Left kidney (tissue), 2 donors: ENCODE data around the gene EGLN3. TPM values are rescaled to one million over a fixed set of nuclear protein-coding genes. Genes with fewer than 3 reads are reported as not detected.
"Not testable (repeated sequence)": the region's sequence is repeated elsewhere in the genome, so short reads cannot be mapped to it uniquely, and the experiment has no call there.

ENCODE experiments used
- DNase-seq: peaks from one replicate; pipeline ENCODE4 v3.0.0-alpha.2; 2013
- polyA plus RNA-seq: library from polyadenylated mRNA; unstranded; fragments of 120-200 nt; gene quantifications from one replicate; pipeline ENCODE4 v1.2.1, GENCODE V29; 2013; ENCODE audit not compliant: insufficient read length

The EGLN3 gene
- polyA plus RNA-seq, 1 donor, result 19.8 TPM

DNA sequence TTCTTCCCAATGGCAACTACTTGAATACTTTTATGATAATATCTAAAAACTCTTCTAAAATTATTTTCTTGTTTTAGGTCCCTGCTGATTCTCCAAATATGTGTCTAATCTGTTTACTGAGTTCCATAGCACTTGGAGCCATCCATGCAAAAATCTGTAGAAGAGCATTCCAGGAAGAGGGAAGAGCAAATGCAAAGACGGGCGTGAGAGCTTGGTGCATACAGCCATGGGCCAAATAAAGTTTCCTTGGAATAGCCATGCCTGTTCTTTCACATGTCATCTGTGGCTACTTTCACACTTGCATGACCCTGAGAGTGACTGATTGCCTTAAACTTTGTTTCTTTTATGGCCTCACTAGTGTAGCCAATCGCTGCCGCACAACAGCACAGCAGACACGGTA, 13.0 kb upstream of the EGLN3 start:
- no peak for DNase-seq

DNA sequence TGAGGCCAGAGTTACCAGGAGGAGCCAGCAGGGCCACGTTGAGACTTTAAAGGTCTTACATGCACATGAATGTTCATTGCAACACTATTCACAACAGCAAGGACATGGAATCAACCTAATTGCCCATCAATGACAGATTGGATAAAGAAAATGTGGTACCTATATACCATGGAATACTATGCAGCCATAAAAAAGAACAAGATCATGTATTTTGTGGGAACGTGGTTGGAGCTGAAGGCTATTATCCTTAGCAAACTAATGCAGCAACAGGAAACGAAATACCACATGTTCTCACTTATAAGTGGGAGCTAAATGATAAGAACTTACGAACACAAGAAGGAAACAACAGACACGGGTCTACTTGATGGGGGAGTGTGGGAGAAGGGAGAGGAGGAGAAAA, 11.6 kb upstream of the EGLN3 start:
- DNase-seq, result not testable (repeated sequence)

DNA sequence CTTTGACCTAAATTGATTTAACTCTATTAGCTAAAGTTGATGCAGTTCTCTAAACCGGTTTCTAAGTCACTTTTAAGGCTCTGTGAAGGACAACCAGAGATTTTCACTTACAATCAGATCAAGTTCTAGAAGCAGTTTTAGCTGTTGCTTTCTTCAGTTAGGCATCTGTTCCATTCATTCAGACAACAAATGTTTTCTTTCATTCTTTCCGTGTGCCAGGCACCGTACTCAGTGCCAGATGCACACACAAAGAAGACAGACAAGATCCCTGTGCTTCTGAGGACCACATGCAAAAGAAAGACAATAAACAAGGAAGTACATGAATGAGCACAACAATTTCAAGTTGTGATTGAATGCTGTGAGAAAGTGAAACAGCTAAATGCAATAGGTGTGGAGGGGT, 11.1 kb upstream of the EGLN3 start:
- no peak for DNase-seq

DNA sequence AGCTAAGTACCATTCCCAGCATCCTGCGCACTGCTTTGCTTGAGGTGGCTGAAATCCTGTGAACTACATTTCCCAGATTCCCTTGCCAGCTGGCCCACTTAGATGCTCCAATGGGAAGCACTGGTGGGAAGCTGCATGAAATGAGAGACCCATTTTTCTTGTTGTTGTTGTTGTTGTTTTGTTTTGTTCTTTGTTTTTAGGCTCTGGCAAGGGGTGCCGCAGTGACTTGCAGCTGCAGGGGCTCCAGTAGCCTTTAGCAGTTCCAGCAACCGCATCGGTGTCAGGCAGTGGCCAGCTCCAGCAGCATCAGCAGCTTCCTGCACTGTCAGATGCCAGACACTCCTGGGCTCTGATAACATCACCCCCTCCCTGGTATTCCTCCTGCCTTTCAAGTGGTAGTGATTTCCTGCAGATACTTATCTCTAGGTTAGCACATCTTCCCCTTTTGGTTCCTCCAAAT, 8.8 kb upstream of the EGLN3 start:
- no peak for DNase-seq

DNA sequence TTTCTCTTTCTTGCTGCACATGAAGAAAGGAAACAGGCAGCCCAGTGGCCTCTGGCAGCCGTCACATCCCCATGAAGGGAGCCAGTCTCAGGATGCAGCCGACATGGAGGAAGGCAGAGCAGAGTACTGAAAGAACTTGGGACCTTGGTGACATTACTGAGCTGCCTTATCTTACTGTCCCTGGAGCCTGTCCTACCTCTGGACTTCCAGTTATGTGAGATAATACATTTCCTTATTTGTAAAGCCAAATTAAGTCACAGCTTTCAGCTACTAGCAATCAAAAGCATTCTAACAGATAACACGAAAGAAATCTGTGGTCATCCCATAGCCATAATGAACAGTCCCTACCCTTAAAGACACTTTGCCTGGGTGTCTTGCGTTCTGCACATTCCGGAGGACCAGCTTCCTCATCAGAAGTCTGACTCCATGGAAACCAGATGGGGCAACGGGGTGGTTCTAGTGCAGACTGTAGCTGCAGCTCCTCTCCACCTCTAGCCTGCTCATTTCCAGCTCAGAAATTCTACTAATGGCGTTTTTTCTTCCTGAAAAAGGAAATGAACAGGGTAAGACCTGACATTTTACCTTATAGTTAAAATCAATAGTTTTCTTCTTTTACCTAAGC, 7.8 kb upstream of the EGLN3 start:
- no peak for DNase-seq

DNA sequence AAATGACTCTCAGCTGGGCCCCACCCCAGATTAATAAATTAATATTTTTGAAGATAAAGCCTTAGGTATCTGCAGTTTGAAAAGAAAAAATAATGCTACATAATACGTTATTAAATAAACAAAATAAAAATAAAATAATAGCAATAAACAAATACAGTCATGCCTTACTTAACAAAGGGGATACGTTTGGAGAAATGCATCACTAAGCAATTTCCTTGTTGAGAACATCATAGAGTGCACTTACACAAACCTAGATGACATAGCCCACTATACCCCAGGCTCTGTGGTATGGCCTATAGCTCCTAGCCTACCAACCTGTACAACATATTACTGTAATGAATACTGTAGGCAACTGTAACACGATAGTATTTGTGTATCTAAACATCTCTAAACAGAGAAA, 7.1 kb upstream of the EGLN3 start:
- no peak for DNase-seq

DNA sequence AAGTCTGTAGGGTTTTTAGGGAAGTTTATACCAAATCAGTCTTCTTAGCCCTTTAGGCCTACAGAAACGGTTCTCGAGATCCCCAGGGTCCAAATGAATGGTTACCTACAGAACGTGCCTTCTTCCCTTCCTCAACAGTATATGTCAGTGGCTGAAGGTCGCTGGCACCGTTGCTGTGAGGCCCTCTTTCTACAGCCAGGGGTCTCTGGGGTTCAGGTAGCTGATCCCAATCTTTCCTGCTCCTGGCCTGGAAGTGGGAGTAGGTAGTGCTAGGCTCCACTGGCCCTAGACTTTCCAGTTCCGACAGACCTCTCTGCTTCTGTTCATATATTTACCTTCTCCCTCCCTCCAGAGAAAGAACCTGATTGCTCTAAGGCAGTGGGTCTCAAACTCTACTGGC, 6.4 kb upstream of the EGLN3 start:
- no peak for DNase-seq

DNA sequence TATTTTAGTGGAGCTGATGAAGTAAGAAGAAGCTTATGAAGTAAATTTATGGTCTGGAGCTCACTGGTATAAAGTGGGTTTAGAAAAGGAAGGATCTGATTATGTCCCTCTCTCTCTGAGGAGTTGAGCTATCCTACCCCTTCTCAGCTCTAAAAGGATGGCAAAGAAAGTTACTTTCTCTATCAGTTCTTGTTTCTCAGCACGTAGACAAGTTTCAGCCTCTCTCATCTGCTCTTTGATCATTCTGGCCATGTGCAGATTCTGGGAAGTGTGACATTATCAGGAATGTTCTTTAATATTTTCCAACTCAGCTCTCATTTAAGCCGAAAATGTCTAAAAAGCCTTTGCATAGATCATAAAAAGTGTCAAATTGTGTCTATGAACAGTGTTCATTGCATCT, 5.8 kb upstream of the EGLN3 start:
- DNase-seq, result no peak

DNA sequence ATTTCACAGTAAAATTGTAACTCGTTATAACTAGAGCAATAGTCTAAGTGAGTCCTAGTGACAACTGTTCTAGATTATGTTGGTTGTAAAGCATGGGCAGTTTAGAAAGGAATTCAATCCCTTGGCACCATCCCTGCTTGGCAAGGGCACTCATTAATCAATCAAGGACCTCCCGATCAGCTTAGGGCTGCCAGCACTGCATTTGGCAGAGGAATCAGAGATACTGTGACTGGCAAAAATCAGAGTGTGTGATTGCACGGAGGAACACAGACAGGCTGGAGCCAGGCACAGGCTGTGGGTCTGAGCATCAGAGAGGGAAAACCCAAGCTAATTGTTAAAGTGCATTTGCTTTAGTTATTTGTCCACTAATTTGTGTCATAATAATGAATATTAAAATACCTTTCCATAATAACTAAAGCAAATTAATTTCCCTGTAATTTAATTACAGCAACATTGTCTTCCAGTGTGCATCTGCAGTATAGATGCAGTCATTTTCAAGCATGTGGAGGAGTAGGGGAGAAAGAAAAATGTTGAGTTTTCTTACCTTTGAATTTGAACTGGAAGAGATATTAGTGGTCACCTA, 3.2 kb upstream of the EGLN3 start:
- no peak for DNase-seq

DNA sequence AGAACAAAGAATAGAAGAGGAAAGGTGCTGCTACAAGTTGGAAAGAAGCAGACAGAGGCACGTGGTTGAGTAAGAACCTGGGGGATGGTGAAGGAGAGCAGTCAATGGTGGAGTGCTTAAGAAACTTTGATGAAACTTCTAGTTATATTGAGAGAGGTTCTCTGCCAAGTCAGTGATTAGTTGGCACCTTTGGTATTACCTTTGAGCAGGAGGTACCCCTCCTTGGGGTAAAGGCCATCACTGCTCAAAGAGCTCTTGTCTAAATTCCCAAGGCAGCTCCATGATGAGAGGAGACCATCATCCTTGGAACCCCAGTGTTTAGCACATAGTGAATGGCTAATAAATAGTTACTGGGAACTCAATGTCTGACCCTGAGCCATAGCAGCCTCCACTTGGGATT, 1.7 kb upstream of the EGLN3 start:
- DNase-seq, result no peak

DNA sequence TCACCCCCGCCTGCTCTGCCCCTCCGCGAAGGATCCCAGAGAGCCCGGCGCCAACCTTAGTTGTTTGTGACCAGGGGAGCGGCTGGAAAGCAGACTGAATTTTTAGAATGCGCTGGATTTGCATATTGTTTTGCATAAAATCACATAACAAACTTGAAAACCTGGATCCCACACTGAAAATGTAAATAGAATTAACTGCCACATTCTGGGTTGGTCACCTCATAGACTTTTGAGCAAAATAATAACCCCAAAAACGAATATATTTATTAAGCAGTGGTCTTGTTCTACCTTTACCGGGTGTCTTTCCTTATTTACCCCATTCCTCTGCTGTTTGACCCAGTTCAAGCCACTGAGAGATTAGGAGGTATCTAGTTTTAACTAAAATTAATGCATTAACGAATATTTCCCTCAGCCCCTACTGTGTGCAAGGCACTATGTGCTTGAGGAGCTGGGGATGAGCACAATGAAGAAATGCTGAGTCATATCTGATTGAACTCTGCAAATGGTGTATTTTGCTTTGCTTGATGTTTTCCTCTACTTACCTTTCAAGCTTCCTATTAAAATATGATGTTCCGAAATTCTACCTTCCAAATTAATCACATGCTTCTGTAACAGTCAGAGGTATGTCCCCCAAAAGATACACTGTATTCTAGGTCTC, 438 bp upstream of the EGLN3 start:
- no peak for DNase-seq

DNA sequence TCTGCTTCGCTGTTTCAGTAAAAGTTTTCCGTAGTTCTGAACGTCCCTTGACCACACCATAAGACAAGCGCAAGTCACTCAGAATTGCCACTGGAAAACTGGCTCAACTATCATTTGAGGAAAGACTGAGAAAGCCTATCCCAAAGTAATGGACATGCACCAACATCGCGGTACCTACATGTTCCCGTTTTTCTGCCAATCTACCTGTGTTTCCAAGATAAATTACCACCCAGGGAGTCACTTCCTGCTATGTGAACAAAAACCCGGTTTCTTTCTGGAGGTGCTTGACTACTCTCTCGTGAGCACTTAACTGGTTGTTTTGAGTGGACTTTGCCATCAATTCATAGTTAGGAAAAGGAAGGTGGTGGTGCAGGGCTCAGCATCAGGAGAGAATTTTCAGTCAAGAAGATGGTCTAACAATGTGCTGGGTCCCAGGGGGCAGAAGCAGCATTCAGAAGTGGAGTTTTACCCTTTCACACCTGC, 1.4 kb downstream of the EGLN3 start:
- no peak for DNase-seq

DNA sequence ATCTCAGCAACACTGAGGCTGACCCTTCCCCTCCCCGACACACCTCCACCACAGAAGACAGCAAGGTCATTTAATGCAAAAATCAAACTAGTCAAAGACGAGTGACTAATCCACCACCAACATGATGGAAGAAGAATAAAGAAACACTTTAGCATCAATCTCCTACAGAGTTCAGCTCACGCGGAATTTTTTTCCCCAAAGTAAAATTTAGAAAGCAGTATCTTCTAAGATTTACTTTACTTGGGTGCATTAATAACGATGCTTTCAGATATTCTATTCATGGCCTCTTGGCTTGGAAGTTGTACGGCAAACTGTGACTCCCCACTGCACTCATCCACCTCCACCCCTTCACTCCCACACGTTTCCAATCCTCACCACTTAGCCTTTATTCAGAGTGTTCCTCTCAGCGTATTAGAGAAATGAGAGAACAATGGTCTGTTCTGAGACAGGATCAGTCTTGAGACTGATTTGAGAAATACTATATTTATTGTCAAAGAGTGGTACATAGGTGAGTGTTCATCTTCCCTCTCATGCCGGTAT, 1.9 kb downstream of the EGLN3 start:
- DNase-seq, result no peak

DNA sequence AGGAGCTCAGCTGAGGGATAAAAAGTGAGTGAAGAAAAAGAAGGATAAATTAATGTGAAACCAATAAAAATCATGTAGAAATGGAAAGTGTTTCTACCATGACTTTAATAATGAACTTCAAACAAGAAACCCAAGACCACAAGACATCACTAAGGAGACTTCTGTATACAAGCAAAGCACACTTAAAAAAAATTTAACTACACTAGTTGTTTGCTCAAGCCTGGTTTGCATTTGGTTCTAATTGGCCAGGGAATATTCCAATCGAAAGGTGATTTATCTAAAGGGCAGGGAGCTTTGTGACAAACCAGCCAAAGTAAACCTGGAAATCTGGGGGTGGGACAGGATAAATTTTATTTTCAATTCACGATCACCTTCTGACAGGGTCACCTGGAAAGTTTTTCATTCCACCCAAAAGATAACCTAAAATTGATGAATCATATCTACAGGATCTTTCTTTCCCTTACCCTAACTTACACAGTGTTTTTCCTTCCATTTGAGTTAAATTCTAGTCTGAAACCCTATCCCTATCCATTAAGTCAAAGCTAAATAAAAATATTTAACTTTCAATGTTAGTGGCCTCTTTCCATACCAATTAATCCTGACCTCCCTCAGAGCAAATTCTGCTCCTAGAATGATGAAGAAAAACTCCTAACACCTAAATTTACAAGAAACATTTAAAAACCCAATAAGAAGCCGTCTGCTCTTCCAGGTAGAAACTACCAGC, 2.6 kb downstream of the EGLN3 start:
- DNase-seq, result no peak

DNA sequence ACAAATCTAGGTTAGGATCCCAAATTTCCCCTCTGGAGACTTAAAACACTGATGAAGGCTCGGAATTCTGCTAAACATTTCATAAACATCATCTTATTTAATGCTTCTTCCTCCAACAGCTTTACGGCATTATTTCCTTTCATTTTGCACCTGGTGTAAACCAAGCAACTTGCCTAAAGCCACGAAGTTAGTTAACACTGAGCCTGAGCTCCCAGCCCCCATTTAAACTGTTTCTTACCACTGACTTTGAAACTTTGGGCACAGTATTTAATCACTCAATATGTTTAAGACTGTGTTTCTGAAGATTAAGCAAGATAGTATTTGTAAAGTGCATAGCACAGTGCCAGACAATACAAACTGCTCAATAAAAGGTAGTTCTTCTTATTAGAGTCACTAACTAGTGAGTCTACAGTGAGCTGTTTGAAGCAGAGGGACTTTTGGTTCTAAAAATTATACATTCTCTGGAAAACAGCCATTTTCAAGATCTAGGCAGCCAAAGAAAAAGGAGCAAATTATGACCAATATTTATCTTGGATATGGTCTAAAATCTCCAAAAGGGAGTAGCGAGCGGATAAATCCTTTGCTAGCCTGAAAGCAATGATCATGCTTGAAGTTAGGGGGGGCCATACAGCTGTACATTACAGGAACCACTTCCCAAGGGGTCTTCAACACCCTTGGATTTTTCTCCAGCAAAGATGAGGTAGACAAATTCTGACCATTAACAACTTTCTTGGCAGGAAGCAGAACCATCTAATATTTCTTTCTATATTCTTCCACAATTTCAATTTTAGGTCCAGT, 4.0 kb downstream of the EGLN3 start:
- DNase-seq, result no peak

DNA sequence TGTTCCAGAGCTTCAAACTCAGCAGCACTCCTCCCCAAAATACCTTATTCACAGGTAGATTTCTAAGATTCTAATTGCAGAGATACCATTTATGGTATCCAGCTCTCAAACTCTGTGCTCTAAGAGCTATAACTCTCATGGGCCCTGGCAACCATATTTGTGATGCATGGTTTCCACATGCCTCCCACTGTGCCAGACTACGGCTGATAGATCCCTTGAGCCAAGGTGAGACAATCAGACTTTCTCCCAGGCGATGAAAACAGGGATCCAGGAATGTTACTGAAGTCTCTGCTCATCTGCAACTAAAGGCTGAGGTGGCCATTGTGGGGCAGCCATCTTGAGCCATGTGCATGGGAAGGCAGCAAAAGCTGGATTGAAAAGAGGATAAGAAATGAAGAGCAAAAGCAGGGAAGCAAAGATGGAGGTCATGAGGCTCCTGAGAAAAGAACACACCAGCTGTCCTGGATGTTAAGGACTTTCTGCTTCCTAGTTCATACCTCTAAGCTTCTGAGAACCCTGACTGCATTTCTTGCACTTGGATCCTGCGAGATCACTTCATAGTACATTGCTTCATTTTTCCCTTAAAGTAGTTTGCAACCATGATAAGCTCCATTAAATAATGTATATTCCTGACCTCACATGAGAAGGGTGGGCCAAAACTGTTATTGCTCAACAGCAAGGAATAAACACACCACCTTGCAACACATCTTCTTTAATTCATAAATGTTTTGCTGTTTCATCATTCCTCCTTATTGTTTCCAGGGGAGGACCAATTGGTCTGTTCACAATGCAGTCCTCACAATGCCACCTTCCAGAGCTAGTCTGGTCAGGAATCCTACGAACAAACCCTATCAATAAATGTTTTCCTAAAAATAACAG, 5.4 kb downstream of the EGLN3 start:
- DNase-seq, result no peak

DNA sequence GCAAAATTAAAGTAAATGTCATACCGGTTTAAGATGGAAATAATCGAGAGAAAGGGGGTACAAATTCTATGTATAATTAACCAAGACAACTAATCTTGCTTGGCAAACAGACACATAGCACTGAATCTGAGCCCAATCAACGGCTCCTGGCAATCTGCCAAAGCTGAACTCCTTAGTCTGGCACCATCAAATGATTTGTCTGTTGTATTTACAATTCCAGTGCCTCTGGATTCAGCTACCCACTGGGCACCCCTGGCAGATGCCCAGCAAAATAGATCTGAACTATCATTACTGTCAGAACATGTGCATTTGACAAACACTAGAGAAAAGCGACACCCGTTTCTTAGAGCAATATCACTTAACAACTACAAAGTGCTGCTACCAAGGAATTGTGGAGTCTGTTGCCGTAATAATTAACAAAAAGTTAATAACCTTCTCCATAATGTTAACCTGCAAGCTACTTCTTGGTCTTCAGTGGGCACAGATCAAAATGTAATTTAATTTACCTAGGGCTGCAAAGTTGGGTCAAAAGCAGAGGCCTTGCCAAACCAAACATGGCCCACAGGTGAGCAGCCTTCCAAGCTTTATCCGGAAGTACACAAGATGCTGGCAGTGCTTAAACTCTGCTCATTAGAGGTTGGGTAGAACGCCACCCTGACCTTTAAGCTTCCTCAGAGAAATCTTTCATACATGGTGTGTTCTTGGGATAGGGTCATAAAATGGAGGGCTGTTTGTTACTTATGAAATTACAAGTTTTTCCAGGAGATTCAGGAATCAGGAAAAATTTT, 7.6 kb downstream of the EGLN3 start:
- DNase-seq, result no peak

DNA sequence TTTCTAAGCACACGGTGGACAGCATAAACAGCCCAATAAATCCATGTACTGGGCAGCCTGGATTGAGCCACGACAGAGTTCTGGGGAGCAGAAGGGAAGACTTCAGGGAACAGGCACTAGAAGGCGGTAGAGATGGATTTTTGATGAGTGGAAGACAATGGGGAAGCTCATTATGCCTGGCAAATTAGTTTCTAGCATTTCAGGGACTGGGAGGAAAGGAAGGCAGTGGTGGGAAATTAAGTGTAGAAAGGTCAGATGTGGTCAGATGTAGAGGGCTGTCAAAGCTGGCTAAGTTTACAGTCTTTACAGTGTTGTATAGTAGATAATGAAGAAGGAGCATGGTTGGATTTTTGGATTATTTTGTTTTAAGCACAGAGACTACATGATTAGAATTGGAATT, 9.2 kb downstream of the EGLN3 start:
- DNase-seq, result no peak

DNA sequence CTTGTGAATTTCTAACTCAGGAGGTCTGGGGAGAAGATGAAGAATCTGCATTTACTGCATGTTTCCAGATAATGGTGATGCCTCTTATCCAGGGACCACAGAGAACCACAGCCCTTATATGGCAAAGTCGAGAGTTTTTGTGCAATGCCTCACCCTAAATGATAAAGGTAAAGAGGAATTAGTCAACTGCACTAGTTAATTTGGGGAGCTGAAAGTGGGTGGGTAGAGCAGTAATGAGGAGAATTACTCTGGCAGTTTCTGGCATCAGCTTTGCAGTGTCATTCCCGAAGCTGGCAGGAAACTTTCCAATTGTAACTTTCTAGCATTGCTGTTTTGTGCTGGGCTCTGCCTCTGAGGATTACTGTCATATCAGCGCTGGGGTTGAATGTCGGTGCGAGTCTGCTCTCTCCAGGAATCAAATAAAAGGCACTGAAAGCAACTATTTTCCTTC, 10.3 kb downstream of the EGLN3 start:
- no peak for DNase-seq
